Ascending aorta (tissue), 2 donors: Measurements from ENCODE around the gene MRPL9. TPM values are rescaled to one million over a fixed set of nuclear protein-coding genes. Genes with fewer than 3 reads are reported as not detected.

Experiments
- DNase-seq, 2 donors: peaks; one replicate each; pipeline ENCODE4 v3.0.0-alpha.2; 2019; ENCODE audit warnings: low spot score in 2 of 2
- H3K27ac ChIP-seq, 2 donors: fragments of 200-600 bp; sonication (generic); one replicate each; pipeline ENCODE4 v1.5.1; 2016 to 2017; ENCODE audit warnings: mild to moderate bottlenecking in 1 of 2
- H3K27me3 ChIP-seq: fragments of 200-600 bp; sonication (generic); one replicate; pipeline ENCODE4 v1.5.1; 2017
- H3K36me3 ChIP-seq, 2 donors: fragments of 200-600 bp; sonication (generic); one replicate each; pipeline ENCODE4 v1.5.1; 2016
- H3K4me1 ChIP-seq, 2 donors: fragments of 200-600 bp; sonication (generic); one replicate each; pipeline ENCODE4 v1.5.1; 2016 to 2017; ENCODE audit warnings: mild to moderate bottlenecking in 1 of 2
- H3K4me3 ChIP-seq, 2 donors: fragments of 200-600 bp; sonication (generic); one replicate each; pipeline ENCODE4 v1.5.1; 2016 to 2017; ENCODE audit warnings: mild to moderate bottlenecking in 1 of 2
- H3K9me3 ChIP-seq, 2 donors: fragments of 200-600 bp; sonication (generic); one replicate each; pipeline ENCODE4 v1.5.1; 2016
- CTCF ChIP-seq, 3 experiments: fragments of 200-600 bp in 2 of 3; fragments of 450-650 bp in 1 of 3; sonication (generic) in 2 of 3; IDR thresholded peaks; one replicate each; pipeline ENCODE4 v1.5.1; 2016 to 2019; ENCODE audit warnings: antibody characterized with exemption in 3 of 3, mild to moderate bottlenecking in 1 of 3, moderate library complexity in 1 of 3
- intact Hi-C: fragments of 100-400 bp; cut with DNase I; formaldehyde crosslinking; loops from one replicate; pipeline ENCODE4 v1.15.1; 2023
- total RNA-seq: library from RNA; depleted of rRNA; stranded (reverse); fragments of >200 nt; gene quantifications from one replicate; pipeline ENCODE4 v1.1.0, GENCODE V29; 2016

Gene MRPL9
- total RNA-seq, 1 donor from 2014 or later = 64.8 TPM

- Histone ChIP-seq H3K27ac (no peak overlapping the region), H3K4me3 (peak overlapping the region; percentile 17 to 42), H3K27me3 (no peaks in the 10 kb centered on the region), H3K9me3 (no peaks in the 10 kb centered on the region), H3K36me3 (no peaks in the 10 kb centered on the region), H3K4me1 (peaks cover 0 to 5% of the 10 kb centered on the region in 2 donors)
- TF ChIP-seq CTCF (IDR thresholded peaks at IDR 0.05) = no peak
- no peak for DNase-seq
- intact Hi-C loops = no loop called here
These were observed 34.9 kb downstream of the MRPL9 start for GRCh38 chr1:151728151-151729054.

GRCh38 chr1:151723726-151724370 is 39.4 kb downstream of the MRPL9 start:
- TF ChIP-seq CTCF (IDR thresholded peaks at IDR 0.05) = no peak
- peak in 1 of 2 donors; percentile 3 for DNase-seq
- Histone ChIP-seq H3K4me1 (peaks cover 6 to 11% of the 10 kb centered on the region in 2 donors), H3K27ac (no peak overlapping the region), H3K4me3 (no peak overlapping the region), H3K27me3 (no peaks in the 10 kb centered on the region), H3K9me3 (no peaks in the 10 kb centered on the region), H3K36me3 (no peaks in the 10 kb centered on the region)
- intact Hi-C loops = loop anchor here (5.0 kb wide), 1 partner anchor 112 kb away; the partner anchor contains the start of gene SNX27

- peaks cover 8% of the 10 kb centered on the region for H3K27me3 ChIP-seq
- intact Hi-C loops = loop anchor here (5.0 kb wide), 1 partner anchor 110 kb away; the partner anchor contains the start of gene SNX27
- H3K9me3 ChIP-seq = no peaks in the 10 kb centered on the region
- H3K36me3 ChIP-seq = no peaks in the 10 kb centered on the region
- no peak for TF ChIP-seq CTCF (IDR thresholded peaks at IDR 0.05)
- peak overlapping the region; percentile 65 to 82 for H3K4me3 ChIP-seq
- H3K4me1 ChIP-seq = peaks cover 6 to 7% of the 10 kb centered on the region in 2 donors
- peak in 1 of 2 donors; percentile 8 for DNase-seq
- H3K27ac ChIP-seq = peak overlapping the region in 1 of 2 donors; percentile 73
These were observed 41.3 kb downstream of the MRPL9 start for GRCh38 chr1:151721788-151722510.

GRCh38 chr1:151720974-151721787 is 42.1 kb downstream of the MRPL9 start, which contains the start of gene RIIAD1:
Gene RIIAD1, plus strand, starts transcription at chr1:151721522. Its CDS starts 15 bp downstream, at chr1:151721537.
- Histone ChIP-seq H3K27ac (peak within 1 kb of the TSS; percentile 73 to 78), H3K36me3 (no peaks in the 10 kb centered on the region), H3K4me1 (peaks cover 6 to 7% of the 10 kb centered on the region in 2 donors), H3K27me3 (peaks cover 11% of the 10 kb centered on the region), H3K4me3 (peak within 1 kb of the TSS; percentile 65 to 82), H3K9me3 (no peaks in the 10 kb centered on the region)
- TF ChIP-seq CTCF (IDR thresholded peaks at IDR 0.05) = no peak
- intact Hi-C loops = loop anchor here (5.0 kb wide), 1 partner anchor 109 kb away; the partner anchor contains the start of gene SNX27
- peak in 1 of 2 donors; percentile 63 for DNase-seq
